Neuronal stem cell (in vitro differentiated cells): Measurements from ENCODE around the gene CHST8.

Experiments
- DNase-seq: peaks from one replicate; pipeline ENCODE4 v3.0.0-alpha.2; 2013; ENCODE audit warnings: low spot score
- H2AFZ ChIP-seq: one replicate; pipeline ENCODE4 v1.6.1; 2013; ENCODE audit warnings: mild to moderate bottlenecking, low read length, inconsistent platforms
- H2AK5ac ChIP-seq: 2 replicates; pipeline ENCODE4 v1.6.1; 2013; ENCODE audit warnings: low read depth, mild to moderate bottlenecking, inconsistent platforms, low read length, moderate library complexity, mixed read lengths
- H2BK120ac ChIP-seq: 2 replicates; pipeline ENCODE4 v1.6.1; 2013; ENCODE audit warnings: low read depth, mild to moderate bottlenecking, inconsistent platforms, low read length, moderate library complexity, mixed read lengths
- H2BK12ac ChIP-seq: one replicate; pipeline ENCODE4 v1.6.1; 2013; ENCODE audit warnings: low read length, inconsistent platforms
- H2BK15ac ChIP-seq: 2 replicates; pipeline ENCODE4 v1.6.1; 2013; ENCODE audit warnings: mild to moderate bottlenecking, low read length, inconsistent platforms, mixed read lengths
- H2BK5ac ChIP-seq: one replicate; pipeline ENCODE4 v1.6.1; 2013; ENCODE audit warnings: inconsistent platforms, mild to moderate bottlenecking, low read length, moderate library complexity
- H3K14ac ChIP-seq: one replicate; pipeline ENCODE4 v1.6.1; 2013; ENCODE audit warnings: low read length, inconsistent platforms
- H3K18ac ChIP-seq: 2 replicates; pipeline ENCODE4 v1.6.1; 2013; ENCODE audit warnings: low read length, inconsistent platforms
- H3K23ac ChIP-seq: 2 replicates; pipeline ENCODE4 v1.6.1; 2013; ENCODE audit warnings: low read depth, mild to moderate bottlenecking, mixed read lengths, low read length, inconsistent platforms; ENCODE audit not compliant: poor library complexity
- H3K27ac ChIP-seq: replicated peaks from 3 replicates; pipeline ENCODE4 v1.5.1; 2013; ENCODE audit warnings: low read length, inconsistent platforms
- H3K27me3 ChIP-seq, 3 experiments: 2 replicates each; pipeline ENCODE4 v1.6.1; 2013; ENCODE audit warnings: low read length in 3 of 3, mild to moderate bottlenecking in 2 of 3, inconsistent platforms in 1 of 3, low read depth in 1 of 3, mixed read lengths in 1 of 3, moderate library complexity in 1 of 3; ENCODE audit not compliant: control insufficient read depth in 3 of 3, insufficient read depth in 3 of 3
- H3K36me3 ChIP-seq, 2 donors: replicated peaks in 1 of 2; 2 replicates each; pipeline ENCODE4 v1.6.1; 2013; ENCODE audit warnings: low read length in 2 of 2; ENCODE audit not compliant: control insufficient read depth in 2 of 2, insufficient read depth in 2 of 2
- H3K4ac ChIP-seq: 2 replicates; pipeline ENCODE4 v1.6.1; 2013; ENCODE audit warnings: inconsistent platforms, mild to moderate bottlenecking, low read length, moderate library complexity
- H3K4me1 ChIP-seq, 2 donors: 1 replicate in 1 of 2; 2 replicates in 1 of 2; pipeline ENCODE4 v1.6.1; 2013; ENCODE audit warnings: low read length in 2 of 2, low read depth in 1 of 2; ENCODE audit not compliant: control insufficient read depth in 2 of 2, insufficient read depth in 1 of 2
- H3K4me2 ChIP-seq: one replicate; pipeline ENCODE4 v1.6.1; 2013; ENCODE audit warnings: mild to moderate bottlenecking, low read length, inconsistent platforms; ENCODE audit not compliant: insufficient read depth, poor library complexity, severe bottlenecking
- H3K4me3 ChIP-seq, 2 donors: 2 replicates each; pipeline ENCODE4 v1.5.1; 2013; ENCODE audit warnings: low read length in 2 of 2, mild to moderate bottlenecking in 2 of 2, inconsistent platforms in 1 of 2, moderate library complexity in 1 of 2
- H3K79me1 ChIP-seq: one replicate; pipeline ENCODE4 v1.6.1; 2013; ENCODE audit warnings: low read depth, mild to moderate bottlenecking, inconsistent platforms, low read length, moderate library complexity
- H3K9ac ChIP-seq: one replicate; pipeline ENCODE4 v1.6.1; 2013; ENCODE audit warnings: mild to moderate bottlenecking, low read depth, low read length, inconsistent platforms; ENCODE audit not compliant: poor library complexity
- H3K9me3 ChIP-seq, 2 donors: replicated peaks in 1 of 2; 2 replicates each; pipeline versions ENCODE3 to v1.6.1; 2013; ENCODE audit warnings: low read length in 2 of 2, mild to moderate bottlenecking in 2 of 2, inconsistent platforms in 1 of 2, low read depth in 1 of 2, mixed read lengths in 1 of 2, moderate library complexity in 1 of 2; ENCODE audit not compliant: control insufficient read depth in 2 of 2, insufficient read depth in 1 of 2
- H4K8ac ChIP-seq: one replicate; pipeline ENCODE4 v1.6.1; 2013; ENCODE audit warnings: low read depth, mild to moderate bottlenecking, inconsistent platforms, low read length, moderate library complexity
- H4K91ac ChIP-seq: one replicate; pipeline ENCODE4 v1.6.1; 2013; ENCODE audit warnings: low read length, low read depth, mild to moderate bottlenecking, inconsistent platforms; ENCODE audit not compliant: poor library complexity
- WGBS, 2 donors: extraction: QIAGEN DNeasy Blood & Tissue Kit; methylation state at CpG; one replicate each; pipeline ENCODE4 v1.1.7; 2013; ENCODE audit warnings: missing lambda C conversion rate in 2 of 2, mixed read lengths in 1 of 2; ENCODE audit not compliant: insufficient read length in 2 of 2, insufficient replicate concordance in 1 of 2; ENCODE audit errors: extremely low coverage in 2 of 2; 5-methylcytosine and 5-hydroxymethylcytosine counted together

CHST8 gene

DNA sequence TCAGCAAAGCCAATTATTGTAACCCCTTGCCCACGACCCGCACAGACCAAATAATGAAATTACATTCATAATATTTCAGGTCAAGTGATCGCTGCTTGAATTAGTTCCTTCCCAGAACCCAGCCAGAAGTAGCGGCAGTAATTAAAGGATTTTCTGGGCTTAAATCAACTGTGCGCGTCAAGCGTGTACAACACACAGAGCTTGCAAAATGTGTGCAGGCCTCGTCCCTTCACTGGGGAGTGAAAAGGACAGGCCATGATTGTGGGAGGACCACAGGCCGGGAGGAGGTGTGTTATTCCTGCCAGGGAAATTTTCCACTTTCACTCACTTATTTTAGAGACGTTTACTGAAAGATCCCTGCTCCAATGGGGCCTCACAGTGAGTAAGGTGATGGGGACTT is 84.9 kb downstream of the CHST8 start:
- H3K4me2 ChIP-seq = no peak overlapping the region
- no peak overlapping the region for H4K8ac ChIP-seq

GRCh38 chr19:33712268-33712667 is 90.5 kb downstream of the CHST8 start:
- no peak overlapping the region for H2AK5ac ChIP-seq
- H2BK5ac ChIP-seq = no peak overlapping the region
- no peak overlapping the region for H2BK12ac ChIP-seq
- H3K36me3 ChIP-seq = no peaks in the 10 kb centered on the region
- H4K8ac ChIP-seq = no peak overlapping the region
- no peaks in the 10 kb centered on the region for H3K79me1 ChIP-seq
- H3K4me2 ChIP-seq = no peak overlapping the region
- H3K14ac ChIP-seq = no peak overlapping the region
- H3K9ac ChIP-seq = no peak overlapping the region
- no peak overlapping the region for H2BK120ac ChIP-seq
- H3K4me1 ChIP-seq = no peaks in the 10 kb centered on the region
- H3K9me3 ChIP-seq = peaks cover 0 to 2% of the 10 kb centered on the region in 2 donors
- H3K27ac ChIP-seq = no peak overlapping the region
- no peaks in the 10 kb centered on the region for H3K27me3 ChIP-seq
- H4K91ac ChIP-seq = no peak overlapping the region
- H3K18ac ChIP-seq = no peak overlapping the region
- H3K4me3 ChIP-seq = no peak overlapping the region
- H3K23ac ChIP-seq = no peak overlapping the region
- WGBS, 2 donors = no CpG with 5 or more reads among the region's 6 CpGs
- no peak for DNase-seq
- H2AFZ ChIP-seq = no peak overlapping the region
- no peak overlapping the region for H3K4ac ChIP-seq
- no peak overlapping the region for H2BK15ac ChIP-seq

More for the DNA sequence above, 84.9 kb downstream of the CHST8 start:
- Histone ChIP-seq H3K18ac (no peak overlapping the region), H3K27ac (no peak overlapping the region), H3K9ac (no peak overlapping the region), H4K91ac (no peak overlapping the region), H2AFZ (no peak overlapping the region), H3K23ac (no peak overlapping the region), H3K36me3 (no peaks in the 10 kb centered on the region), H2AK5ac (no peak overlapping the region), H3K79me1 (no peaks in the 10 kb centered on the region), H2BK120ac (no peak overlapping the region), H3K27me3 (no peaks in the 10 kb centered on the region), H2BK15ac (no peak overlapping the region), H3K4ac (no peak overlapping the region), H2BK12ac (no peak overlapping the region), H3K4me1 (no peaks in the 10 kb centered on the region), H3K4me3 (no peak overlapping the region), H3K9me3 (no peaks in the 10 kb centered on the region), H3K14ac (no peak overlapping the region), H2BK5ac (no peak overlapping the region)
- WGBS, 2 donors = no CpG with 5 or more reads among the region's 10 CpGs
- DNase-seq = no peak

GRCh38 chr19:33713194-33713593 is 91.4 kb downstream of the CHST8 start:
- WGBS, 2 donors = no CpG with 5 or more reads among the region's 3 CpGs
- H4K91ac ChIP-seq = no peak overlapping the region

DNA sequence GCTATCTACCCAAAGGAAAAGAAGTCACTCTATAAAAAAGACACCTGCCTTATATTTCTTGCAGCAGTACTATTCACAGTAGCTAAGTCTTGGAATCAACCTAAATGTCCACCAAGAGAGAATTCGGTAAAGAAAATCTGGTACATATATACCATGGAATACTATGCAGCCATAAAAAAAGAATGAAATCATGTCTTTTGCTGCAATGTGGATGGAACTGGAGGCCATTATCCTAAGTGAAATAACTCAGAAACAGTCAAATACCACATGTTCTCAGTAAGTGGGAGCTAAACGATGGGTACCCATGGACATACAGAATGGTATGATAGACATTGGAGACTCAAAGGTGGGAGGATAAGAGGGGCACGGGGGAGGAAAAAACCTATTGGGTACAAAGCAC is 92.4 kb downstream of the CHST8 start:
- Histone ChIP-seq H3K14ac (no peak overlapping the region), H3K9ac (no peak overlapping the region), H4K8ac (no peak overlapping the region), H3K79me1 (no peaks in the 10 kb centered on the region), H3K36me3 (no peaks in the 10 kb centered on the region), H2BK15ac (no peak overlapping the region), H2AFZ (no peak overlapping the region), H2BK120ac (no peak overlapping the region), H3K4me2 (no peak overlapping the region), H3K27me3 (no peaks in the 10 kb centered on the region), H2BK12ac (no peak overlapping the region), H3K4ac (no peak overlapping the region), H4K91ac (no peak overlapping the region), H3K4me1 (no peaks in the 10 kb centered on the region), H2AK5ac (no peak overlapping the region), H3K4me3 (no peak overlapping the region), H2BK5ac (no peak overlapping the region), H3K23ac (no peak overlapping the region), H3K18ac (no peak overlapping the region), H3K27ac (no peak overlapping the region), H3K9me3 (peaks cover 0 to 2% of the 10 kb centered on the region in 2 donors)
- DNase-seq = no peak
- no CpG with 5 or more reads among the region's 3 CpGs for WGBS, 2 donors

More at GRCh38 chr19:33713194-33713593, 91.4 kb downstream of the CHST8 start:
- H2AFZ ChIP-seq = no peak overlapping the region
- H4K8ac ChIP-seq = peak overlapping the region; percentile 23
- DNase-seq = no peak
- no peaks in the 10 kb centered on the region for H3K27me3 ChIP-seq
- H3K79me1 ChIP-seq = no peaks in the 10 kb centered on the region
- H3K27ac ChIP-seq = no peak overlapping the region
- peaks cover 0 to 2% of the 10 kb centered on the region in 2 donors for H3K9me3 ChIP-seq
- H2BK120ac ChIP-seq = no peak overlapping the region
- no peak overlapping the region for H2BK12ac ChIP-seq
- H2BK5ac ChIP-seq = no peak overlapping the region
- H3K4ac ChIP-seq = no peak overlapping the region
- no peak overlapping the region for H2AK5ac ChIP-seq
- H3K36me3 ChIP-seq = no peaks in the 10 kb centered on the region
- no peak overlapping the region for H3K4me2 ChIP-seq
- H3K18ac ChIP-seq = no peak overlapping the region
- no peak overlapping the region for H2BK15ac ChIP-seq
- no peak overlapping the region for H3K9ac ChIP-seq
- H3K23ac ChIP-seq = no peak overlapping the region
- H3K4me1 ChIP-seq = no peaks in the 10 kb centered on the region
- H3K4me3 ChIP-seq = no peak overlapping the region
- no peak overlapping the region for H3K14ac ChIP-seq
